ENCODE data around the gene RDH8. TPM values are rescaled to one million over a fixed set of nuclear protein-coding genes. Genes with fewer than 3 reads are reported as not detected.

RDH8 gene
- total RNA-seq, 1 experiment from 2014 or later = not detected

DNA sequence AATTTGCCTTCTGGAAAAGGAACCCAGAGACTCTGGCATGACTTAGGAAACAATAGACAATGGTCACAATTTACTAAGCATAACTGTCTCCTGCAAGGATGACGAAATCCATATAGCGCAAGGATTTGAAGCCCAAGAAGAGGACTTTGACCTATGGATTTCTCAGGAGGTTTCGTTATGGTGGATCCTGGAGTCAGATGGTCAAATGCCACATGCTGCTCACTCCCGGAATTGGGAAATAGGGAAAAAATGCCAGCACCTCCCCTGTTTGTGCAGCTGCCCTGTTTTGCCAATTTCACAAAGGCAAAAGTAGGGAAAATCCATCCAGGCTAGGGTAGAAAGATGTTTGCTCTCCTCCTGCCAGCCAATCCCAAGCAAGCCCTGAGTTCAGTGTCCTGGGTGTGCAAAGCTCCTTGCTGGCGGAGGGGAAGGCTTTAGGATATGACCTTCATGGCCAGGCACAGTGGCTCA is 23.4 kb downstream of the RDH8 start:
- no peak for DNase-seq (ENCODE audit: low read depth)

DNA sequence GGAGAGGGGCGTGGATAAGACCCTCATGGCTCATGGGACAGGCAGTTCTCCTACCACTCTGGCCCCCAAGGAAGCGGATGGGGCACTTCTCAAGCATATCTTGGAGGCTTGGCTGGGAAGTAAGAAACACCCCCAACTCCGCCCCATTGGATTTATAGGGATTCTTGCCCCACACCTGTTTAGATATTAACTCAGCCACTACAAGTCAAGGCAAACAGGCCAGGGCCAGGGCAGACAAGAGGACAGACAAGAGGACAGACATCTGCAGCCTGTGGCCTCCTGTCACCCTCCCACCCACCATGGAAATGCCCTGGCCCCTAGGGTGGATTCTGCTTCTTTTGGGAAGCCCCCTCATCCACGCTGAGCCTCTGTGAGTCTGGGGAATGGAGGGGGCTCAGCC is 24.1 kb downstream of the RDH8 start:
- no peak for DNase-seq (ENCODE audit: low read depth)

DNA sequence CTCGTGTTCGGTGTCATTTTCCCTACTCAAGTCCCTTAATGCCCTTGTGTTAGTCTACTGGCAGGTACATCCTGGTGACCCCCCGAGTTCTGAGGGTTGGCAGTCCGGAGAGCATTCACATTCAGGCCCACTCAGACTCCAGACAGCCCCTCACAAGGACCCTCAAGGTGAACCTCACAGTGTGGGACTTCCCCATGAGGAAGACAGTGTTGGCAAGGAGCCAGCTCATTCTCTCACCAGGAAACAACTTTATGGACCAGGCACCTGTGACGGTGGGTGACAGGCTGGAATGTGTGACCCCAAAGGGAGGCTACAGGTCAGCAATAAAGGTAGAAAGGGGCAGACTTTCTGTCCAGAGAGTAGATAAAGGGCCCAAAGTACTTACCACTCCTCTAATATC is 24.5 kb downstream of the RDH8 start:
- DNase-seq (ENCODE audit: low read depth) = no peak

DNA sequence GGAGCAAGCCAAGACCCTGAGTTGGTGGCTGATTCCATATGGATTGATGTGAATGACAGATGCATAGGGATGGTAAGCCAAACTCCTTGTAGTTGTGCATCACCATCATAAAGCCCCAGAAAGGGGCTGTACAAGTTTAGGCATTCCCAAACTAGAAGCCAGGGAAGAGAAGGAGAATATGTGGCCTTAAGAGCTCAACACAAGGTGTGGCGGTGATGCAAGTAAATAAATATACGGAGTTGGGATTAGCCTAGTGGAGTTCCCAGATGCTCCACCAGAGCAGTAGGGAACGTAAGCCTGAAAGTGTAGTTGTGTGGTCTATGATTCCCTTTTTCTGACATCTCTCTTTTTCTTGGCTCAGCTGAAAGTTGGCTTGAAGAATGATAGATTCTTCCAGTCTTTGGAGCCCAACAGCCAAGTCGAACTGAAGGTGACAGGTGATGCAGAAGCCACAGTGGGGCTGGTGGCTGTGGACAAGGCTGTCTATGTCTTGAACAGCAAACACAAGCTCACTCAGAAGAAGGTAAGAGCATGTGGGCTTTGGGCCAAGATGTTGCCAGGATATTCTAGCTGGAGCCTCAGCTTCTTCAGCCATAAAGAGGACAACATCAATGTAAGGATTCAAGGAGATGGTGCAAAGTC is 30.1 kb downstream of the RDH8 start:
- DNase-seq (ENCODE audit: low read depth) = no peak

DNA sequence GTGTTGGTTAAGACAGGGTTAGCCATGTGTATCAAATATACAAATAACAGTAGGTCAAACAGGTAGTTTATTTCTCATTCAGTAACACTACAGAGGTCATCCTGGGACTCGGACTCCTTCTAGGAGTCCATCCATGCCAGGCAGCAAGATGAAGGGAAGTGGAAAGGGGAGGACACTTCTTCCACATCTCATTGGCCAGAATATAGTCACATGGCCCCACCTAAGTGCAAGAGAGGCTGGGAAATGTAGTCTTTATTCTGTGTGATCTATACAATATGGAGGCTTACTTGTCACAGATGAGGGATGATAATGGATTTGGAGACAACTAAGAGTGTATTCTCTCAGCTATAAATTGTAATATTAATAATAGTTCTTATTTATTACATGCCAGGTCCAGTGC is 31.1 kb downstream of the RDH8 start:
- no peak for DNase-seq (ENCODE audit: low read depth)

DNA sequence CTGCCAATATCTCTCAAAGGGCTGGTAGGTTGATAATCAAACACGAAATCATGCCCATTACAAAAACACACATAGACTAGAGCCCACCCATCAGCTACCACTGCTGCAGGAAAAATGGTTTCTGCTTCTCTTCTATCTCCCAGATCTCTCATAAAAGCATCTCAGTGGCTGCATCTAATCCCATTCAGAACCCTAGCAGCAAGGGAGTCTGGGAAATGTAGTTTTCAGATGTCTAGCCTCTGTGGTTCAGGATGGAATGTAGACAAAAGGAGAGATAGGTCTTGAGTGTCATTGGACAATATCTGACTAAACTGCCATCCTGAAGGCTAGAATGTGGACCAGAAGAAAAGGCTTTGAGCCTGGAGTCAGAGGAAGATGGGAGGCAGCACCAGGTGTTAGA is 32.1 kb downstream of the RDH8 start:
- DNase-seq (ENCODE audit: low read depth) = no peak

DNA sequence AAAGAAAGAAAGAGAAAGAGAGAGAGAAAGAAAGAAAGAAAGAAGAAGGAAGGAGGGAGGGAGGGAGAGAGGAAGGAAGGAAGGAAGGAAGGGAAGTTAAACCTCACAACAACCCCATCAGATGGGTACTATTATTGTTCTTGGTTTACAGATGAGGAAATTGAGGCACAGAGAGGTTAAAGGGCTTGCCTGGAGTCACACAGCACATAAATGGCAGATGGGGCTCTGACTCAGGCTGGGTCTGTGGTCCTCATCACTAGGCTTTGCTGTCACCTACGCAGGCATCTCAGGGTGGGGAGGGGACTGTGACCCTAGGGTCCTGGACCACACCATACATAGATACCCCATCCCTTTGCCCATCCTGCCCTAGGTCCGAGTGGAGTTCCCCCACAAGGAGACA is 36.3 kb downstream of the RDH8 start:
- no peak for DNase-seq (ENCODE audit: low read depth)

DNA sequence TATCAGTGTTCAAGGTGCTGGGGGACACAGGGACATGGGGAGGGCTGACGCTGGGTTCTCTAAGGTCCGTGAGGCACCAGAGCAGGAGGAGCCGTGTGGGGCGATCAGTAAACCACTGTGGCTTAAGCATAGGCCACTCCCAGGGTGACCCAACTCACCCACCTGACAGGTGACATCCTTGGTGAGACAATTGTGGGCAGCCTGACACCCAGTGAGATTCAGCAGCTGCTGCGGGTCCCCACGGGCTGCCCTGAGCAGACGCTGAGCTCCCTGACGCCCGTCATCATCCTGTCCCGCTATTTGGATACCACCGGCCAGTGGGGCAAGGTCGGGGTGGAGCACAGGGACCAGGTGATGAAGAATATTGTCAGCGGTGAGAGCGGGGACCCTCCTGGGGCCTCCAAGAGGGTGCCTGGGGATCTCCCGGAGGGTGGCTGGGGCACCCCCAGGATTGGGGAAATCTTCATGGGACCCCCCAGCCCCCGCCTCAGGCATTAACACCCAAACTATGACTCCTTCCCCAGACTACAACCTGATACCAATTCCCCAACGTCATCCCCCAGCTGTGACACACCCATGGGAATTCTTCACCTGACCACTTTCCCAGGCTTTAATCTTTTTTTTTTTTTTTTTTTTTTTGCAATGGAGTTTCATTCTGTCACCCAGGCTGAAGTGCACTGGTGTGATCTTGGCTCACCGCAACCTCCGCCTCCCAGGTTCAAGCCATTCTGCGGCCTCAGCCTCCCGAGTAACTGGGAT is 39.5 kb downstream of the RDH8 start:
- peak; percentile 34 for DNase-seq (ENCODE audit: low read depth)

DNA sequence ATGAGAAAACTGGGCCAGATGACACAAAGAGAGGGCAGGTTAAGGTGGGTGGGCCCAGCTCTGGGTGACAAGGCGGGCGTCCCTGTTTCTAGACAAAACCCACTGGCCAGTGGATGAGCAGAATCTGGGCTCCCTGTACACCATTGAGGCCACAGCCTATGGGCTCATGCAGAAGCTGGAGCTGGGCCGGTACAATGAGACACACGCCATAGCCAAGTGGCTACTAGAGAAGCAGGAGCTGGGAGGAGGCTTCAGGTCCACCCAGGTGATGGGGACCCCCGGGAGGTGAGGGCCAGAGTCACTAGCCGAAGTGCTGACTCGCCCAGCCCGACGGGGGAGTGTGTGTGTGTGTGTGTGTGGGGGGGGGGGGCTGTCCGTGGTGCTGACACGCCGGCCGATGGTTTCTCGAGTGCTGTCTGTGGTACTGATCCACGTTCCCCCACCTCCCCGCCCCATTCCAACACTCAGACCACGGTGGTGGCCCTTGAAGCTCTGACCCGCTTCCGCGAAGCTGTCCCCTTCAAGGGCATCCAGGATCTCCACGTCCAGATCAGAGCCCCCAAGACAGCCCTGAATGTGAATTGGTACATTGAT is 48.5 kb downstream of the RDH8 start:
- DNase-seq (ENCODE audit: low read depth) = peak; percentile 21

DNA sequence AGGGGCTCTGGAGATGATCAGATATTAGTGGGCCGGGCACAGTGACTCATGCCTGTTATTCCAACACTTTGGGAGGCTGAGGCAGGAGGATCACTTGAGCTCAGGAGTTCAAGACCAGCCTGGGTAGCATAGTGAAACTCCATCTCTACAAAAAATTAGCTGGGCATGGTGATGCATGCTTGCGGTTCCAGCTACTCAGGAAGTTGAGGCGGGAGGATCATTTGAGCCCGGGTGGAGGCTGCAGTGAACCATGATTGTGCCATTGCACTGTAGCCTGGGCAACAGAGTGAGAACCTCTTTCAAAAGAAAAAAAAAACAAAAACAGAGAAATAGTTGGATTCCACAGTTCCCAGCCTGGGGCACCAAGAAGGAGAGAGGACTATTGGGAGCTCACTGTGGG is 54.9 kb downstream of the RDH8 start:
- DNase-seq (ENCODE audit: low read depth) = peak; percentile 66

DNA sequence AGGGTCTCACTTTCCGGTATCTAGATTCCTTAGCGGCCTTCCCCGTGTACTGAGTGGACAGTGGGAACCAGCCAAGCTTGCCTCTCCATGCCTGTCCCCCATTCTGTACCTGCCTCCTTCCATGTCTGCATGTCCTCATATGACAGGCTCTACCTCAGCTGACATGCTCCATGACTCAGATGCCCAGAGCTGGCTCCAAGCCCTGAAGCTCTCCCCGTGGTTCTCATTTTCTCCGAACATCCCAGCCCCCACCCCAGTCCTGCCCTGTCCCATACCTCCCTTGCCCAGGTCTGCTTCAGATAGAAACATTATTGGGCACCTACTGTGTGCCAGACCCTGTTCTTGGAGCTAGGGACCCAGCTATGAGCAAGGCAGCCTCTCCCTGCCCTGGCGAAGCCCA is 55.8 kb downstream of the RDH8 start:
- DNase-seq (ENCODE audit: low read depth) = peak; percentile 61

DNA sequence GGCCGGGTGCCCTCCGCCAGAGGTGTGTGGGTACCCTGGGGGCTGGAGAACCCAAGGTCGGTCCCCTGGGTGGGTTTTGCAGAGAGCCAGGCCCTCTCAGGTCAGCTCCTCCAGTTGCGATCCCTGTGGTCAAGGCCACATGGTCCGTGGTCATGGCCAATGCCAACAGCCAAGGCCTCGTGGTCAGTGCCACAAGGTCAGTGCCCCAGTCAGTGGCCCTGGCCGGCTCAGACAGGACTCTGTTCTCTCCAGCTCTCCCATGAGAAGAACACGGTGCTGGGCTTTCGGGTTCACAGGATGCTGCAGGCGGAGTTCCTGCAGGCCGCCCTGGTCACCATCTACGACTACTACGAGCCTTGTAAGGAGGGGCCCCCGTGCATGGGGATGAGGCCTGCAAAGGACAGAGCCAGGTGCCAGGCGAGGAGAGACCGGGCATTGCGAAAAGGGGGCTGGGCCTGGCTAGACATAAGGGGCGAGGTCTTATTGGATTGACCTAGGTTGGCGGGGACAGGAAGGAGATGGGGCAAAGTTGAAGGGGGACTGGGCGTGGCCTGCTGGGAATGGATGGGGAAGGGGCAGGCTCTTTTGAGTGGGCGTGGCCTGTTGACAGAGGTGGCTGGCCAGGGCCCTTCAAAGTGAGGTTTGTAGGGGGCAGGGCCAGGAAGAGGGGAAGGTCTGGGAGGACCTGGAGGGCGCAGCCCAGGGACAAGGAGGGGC is 57.6 kb downstream of the RDH8 start:
- no peak for DNase-seq (ENCODE audit: low read depth)

Other genes with a start within 250 kb of the RDH8 start
- 1.5 and 2.1 TPM in 2 replicates for gene ZNF846, start 244.7 kb upstream of the RDH8 start, total RNA-seq (2014; rRNA removed; shearing (Covaris generic))
- 9.0 and 13.9 TPM in 2 replicates for gene FBXL12, start 194.4 kb upstream of the RDH8 start, total RNA-seq (2014; rRNA removed; shearing (Covaris generic))
- 467 and 704 TPM in 2 replicates for gene UBL5, start 185.6 kb upstream of the RDH8 start, total RNA-seq (2014; rRNA removed; shearing (Covaris generic))
- gene PIN1, start 178.2 kb upstream of the RDH8 start, total RNA-seq (2014; rRNA removed; shearing (Covaris generic)) = 127 and 131 TPM in 2 replicates
- gene OLFM2, start 77.0 kb upstream of the RDH8 start, total RNA-seq (2014; rRNA removed; shearing (Covaris generic)) = 8.2 and 15.7 TPM in 2 replicates
- gene COL5A3, start 3.0 kb upstream of the RDH8 start, total RNA-seq (2014; rRNA removed; shearing (Covaris generic)) = 2.8 and 4.1 TPM in 2 replicates
- gene SHFL, start 72.8 kb downstream of the RDH8 start, total RNA-seq (2014; rRNA removed; shearing (Covaris generic)) = 11.1 and 11.4 TPM in 2 replicates
- gene ANGPTL6, start 89.2 kb downstream of the RDH8 start, total RNA-seq (2014; rRNA removed; shearing (Covaris generic)) = 0.69 TPM in 1 of 2 replicates, not detected in the other
- 55.3 and 68.6 TPM in 2 replicates for gene PPAN, start 92.9 kb downstream of the RDH8 start, total RNA-seq (2014; rRNA removed; shearing (Covaris generic))
- 3.4 and 3.6 TPM in 2 replicates for gene P2RY11, start 98.2 kb downstream of the RDH8 start, total RNA-seq (2014; rRNA removed; shearing (Covaris generic))
- 376 and 400 TPM in 2 replicates for gene EIF3G, start 106.4 kb downstream of the RDH8 start, total RNA-seq (2014; rRNA removed; shearing (Covaris generic))
- 126 and 140 TPM in 2 replicates for gene DNMT1, start 181.5 kb downstream of the RDH8 start, total RNA-seq (2014; rRNA removed; shearing (Covaris generic))
- 3.5 and 3.7 TPM in 2 replicates for gene S1PR2, start 217.8 kb downstream of the RDH8 start, total RNA-seq (2014; rRNA removed; shearing (Covaris generic))
- gene MRPL4, start 238.7 kb downstream of the RDH8 start, total RNA-seq (2014; rRNA removed; shearing (Covaris generic)) = 107 and 125 TPM in 2 replicates

Data from Daoy (cell line).